HG02938 (cell line): Measurements from ENCODE around the gene ZNF503.

Source experiments
- ATAC-seq: cut with Tn5 transposase; IDR thresholded peaks from one replicate; pipeline ENCODE4 v1.9.1; 2021; ENCODE audit warnings: mild to moderate bottlenecking, moderate library complexity; ENCODE audit not compliant: unreplicated experiment

Gene ZNF503

DNA sequence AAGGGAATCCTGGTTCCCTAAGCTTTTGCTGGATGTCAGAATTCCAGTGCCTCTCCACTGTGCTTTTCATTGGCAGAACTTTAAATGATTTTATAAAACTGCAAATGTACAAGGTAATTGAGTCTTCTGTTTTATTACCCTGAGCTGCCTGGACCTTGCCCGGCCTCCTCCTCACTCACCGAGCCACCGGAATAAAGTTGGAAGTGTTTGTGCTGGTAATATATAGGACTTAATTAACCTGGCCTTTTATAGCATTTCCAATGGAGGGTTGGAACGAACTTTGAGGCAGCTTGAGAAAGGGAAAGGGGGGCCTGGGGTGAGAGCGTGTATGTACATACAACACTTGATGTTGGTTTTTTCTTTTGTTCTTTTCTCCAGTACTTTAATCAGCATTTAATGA lies 43.4 kb downstream of the ZNF503 start:
- ATAC-seq, result no peak

DNA sequence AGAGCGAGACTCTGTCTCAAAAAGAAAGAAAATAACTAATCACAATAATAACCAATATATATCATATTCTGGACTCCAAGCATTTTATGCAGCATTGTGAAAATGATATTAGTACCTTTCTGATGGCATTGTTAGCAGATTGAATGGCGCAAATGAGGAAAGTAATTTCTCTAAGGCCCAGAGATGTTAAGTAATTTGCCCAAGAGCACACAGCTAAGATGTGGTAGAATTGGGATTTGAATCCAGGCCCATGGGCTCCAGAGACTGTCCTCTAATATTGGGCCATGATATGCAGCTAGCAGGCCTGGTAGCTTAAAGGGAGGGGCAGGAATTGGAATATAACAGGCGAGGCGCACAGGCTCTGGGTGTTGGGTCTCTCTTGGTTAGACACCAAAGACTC lies 44.1 kb downstream of the ZNF503 start:
- ATAC-seq, result no peak

DNA sequence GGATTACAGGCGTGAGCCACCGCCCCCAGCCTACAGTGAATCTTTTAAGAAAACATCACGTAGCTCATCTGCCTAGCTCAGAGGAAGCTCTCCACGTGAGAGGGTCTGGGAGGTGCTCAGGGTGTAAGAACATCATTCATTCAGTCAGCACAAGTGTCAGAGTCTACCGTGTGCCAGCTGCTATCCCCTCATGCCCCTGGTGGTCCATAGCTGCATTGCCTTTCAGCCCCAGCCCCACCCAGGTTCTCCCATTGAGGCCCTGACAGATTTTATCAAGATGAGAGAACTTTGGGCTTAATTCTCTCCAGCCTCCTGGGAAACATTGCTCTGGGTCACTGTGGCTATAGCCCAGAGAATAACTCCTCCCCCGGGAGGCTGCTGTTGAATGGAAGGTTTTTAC lies 45.1 kb downstream of the ZNF503 start:
- no peak for ATAC-seq

DNA sequence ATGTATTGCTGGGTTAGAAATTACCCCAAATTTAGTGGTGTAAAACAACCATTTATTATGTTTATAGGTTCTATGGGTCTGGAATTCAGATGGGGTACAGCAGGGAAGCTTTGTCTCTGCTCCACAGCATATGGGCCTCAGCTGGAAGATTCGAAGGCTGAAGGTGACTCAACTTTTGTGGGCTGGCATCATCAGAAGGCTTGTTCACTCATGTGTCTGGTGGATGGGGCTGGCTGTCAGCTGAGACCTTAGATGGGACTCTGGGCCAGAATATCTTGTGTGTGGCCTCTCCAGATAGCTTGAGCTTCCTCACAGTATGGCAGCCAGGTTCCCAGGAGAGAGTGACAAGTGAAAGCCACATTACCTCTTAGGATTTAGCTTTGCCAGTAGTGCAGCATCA lies 45.9 kb downstream of the ZNF503 start:
- ATAC-seq, result no peak

DNA sequence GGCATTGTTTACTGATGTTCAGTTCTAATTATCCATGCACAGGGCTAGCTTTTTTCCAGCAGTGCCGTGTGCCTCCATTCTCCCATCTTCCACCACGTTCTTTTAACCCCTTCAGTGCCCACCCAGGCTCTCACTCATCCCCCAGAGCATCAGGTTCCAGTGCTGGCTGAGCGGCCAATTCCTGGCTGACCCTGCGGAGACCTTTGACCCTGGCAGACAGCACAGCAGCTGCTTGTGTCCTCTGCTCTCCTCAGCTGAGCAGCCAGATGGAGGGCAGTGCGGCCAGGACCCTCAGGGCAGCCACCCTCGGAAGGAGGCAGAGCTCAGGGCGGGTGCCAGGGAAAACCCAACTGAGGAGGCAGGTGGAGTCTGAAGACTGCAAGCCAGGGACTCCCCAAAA lies 48.4 kb downstream of the ZNF503 start:
- ATAC-seq, result no peak

DNA sequence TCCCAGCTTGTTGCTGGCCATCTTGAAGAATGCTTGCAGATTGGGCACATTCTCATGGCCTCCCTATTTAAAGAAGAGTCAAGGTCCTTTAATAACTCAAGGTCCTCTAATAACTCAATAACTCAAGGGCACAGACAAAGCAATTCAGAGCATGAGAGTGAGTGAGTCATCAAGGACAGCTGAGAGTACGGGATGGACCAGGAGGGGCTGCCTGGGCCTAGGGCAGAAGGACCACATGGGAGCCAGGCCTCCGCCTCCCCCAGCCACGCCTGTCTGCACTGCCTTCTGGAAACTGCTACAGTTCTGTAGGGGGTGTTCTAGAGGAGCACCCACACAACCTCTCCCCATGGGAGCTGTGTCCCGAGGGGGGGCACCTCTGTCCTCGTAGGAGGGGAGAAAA lies 48.9 kb downstream of the ZNF503 start:
- no peak for ATAC-seq

DNA sequence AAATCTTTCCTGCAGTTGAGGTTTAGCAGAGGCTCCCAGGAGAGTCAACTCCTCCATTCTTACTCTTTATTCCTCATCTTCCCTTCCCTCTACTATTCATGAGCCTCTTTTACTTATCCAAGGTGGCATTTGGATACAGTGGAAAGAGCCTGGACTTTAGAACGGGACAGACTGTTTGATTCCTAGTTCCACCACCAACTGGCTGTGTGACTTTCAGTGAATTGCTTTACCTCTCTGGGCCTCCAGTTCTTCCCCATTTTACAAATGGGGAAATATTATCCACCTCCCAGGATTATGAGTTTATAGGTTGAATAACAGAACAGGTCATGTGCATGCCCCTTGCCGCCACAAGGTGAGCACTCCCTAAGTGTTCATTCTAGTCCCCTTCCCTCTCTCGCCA lies 49.9 kb downstream of the ZNF503 start:
- ATAC-seq, result no peak

DNA sequence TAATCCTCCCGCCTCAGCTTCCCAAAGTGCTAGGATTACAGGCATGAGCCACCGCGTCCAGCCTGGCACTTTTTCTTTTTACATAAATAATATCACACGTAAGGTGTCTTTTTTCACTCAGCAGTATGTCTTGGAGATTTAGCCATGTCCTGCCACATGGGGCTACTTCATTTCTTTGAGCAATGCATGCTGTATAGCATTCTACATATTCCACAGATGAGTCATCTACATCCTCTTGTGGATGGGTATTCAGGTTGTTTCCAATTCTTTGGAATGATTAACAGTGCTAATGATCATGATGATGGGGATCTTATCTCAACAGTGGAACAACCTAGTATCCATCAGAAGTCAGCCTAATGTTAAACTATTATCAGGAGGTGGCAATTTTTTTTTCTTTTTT lies 50.8 kb downstream of the ZNF503 start:
- ATAC-seq, result no peak
